ENCODE results near the gene CCDC195.

DNA sequence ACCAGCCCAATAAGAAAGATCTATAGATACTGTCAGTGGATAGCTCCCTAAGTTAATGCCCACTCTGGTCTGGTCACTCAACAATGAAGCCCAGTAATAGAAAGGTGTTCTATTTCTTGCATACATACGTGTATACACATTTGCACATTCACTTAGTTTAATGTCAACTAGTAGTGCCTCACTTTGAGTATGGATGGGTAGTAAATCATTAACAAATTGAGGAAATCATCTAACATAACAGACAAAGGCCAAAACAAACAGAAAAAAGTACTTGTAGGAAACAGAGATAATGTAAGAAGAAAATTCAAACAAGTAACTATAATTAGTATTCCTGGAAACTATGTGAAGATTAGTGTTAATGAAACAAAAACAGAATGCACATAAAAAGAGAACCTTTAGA lies 13.3 kb upstream of the CCDC195 start:
- TF ChIP-seq, protein P1, sequence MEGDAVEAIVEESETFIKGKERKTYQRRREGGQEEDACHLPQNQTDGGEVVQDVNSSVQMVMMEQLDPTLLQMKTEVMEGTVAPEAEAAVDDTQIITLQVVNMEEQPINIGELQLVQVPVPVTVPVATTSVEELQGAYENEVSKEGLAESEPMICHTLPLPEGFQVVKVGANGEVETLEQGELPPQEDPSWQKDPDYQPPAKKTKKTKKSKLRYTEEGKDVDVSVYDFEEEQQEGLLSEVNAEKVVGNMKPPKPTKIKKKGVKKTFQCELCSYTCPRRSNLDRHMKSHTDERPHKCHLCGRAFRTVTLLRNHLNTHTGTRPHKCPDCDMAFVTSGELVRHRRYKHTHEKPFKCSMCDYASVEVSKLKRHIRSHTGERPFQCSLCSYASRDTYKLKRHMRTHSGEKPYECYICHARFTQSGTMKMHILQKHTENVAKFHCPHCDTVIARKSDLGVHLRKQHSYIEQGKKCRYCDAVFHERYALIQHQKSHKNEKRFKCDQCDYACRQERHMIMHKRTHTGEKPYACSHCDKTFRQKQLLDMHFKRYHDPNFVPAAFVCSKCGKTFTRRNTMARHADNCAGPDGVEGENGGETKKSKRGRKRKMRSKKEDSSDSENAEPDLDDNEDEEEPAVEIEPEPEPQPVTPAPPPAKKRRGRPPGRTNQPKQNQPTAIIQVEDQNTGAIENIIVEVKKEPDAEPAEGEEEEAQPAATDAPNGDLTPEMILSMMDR (IDR thresholded peaks at IDR 0.05): no peak
- TF ChIP-seq POLR2A (IDR thresholded peaks at IDR 0.05): no peak

Measured in right lobe of liver (tissue), 4 donors.